ES-I3 (cell line): ENCODE results near the gene RGS17.
"Not testable (repeated sequence)": the region's sequence is repeated elsewhere in the genome, so short reads cannot be mapped to it uniquely, and the experiment has no call there.

Experiments used
- H3K36me3 ChIP-seq: 2 replicates; pipeline ENCODE4 v1.6.1; 2013; ENCODE audit warnings: mild to moderate bottlenecking, low read length, control low read depth, moderate library complexity; ENCODE audit not compliant: insufficient read depth
- H3K4me1 ChIP-seq: 2 replicates; pipeline ENCODE4 v1.6.1; 2013; ENCODE audit warnings: mild to moderate bottlenecking, control low read depth, low read length; ENCODE audit not compliant: insufficient read depth
- H3K9ac ChIP-seq: 2 replicates; pipeline ENCODE4 v1.6.1; 2013; ENCODE audit warnings: low read depth, mild to moderate bottlenecking, low read length, moderate library complexity
- H3K9me3 ChIP-seq: 2 replicates; pipeline ENCODE4 v1.6.1; 2013; ENCODE audit warnings: mild to moderate bottlenecking, low read length, moderate library complexity; ENCODE audit not compliant: control insufficient read depth, insufficient read depth

Gene RGS17

GRCh38 chr6:152986978-152987377 lies 144.1 kb downstream of the RGS17 start:
- Histone ChIP-seq H3K9me3 (no peaks in the 10 kb centered on the region), H3K4me1 (peaks cover 6% of the 10 kb centered on the region), H3K9ac (no peak overlapping the region), H3K36me3 (peaks cover 5% of the 10 kb centered on the region; the same call in 1 of the 2 replicates)

DNA sequence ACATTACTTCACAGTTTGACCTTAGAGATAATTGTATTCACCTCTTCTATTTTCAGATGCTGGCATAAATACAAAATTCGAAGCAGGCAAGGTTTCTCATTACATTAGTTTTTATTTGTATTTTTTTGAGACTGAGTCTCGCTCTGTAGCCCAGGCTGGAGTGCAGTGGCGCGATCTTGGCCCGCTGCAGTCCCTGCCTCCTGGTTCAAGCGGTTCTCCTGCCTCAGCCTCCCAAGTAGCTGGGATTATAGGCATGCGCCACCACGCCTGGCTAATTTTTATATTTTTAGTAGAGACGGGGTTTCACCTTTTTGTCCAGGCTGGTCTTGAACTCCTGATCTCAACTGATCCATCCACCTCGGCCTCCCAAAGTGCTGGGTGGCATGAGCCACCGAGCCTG lies 145.8 kb downstream of the RGS17 start:
- H3K36me3 ChIP-seq, H3K4me1 ChIP-seq, H3K9me3 ChIP-seq: not testable (repeated sequence)
- H3K9ac ChIP-seq: peak overlapping the region; percentile 99

DNA sequence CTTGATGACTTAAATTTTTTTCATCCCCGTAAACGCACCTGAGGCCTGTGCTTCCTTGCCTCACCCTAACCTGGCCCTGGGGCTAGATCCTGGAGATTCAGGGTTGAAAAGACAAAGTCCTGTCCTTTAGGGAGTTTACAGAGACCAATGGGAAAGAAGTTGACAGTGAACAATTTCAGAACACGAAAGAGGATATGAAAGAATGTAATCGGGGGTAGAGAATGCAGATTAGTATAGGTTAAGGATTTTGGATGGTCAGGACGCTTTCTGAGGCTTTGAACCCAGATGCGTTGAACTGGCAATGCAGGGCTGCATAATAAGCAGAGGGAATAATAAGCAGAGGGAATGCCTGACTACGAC lies 146.6 kb downstream of the RGS17 start:
- peaks cover 9% of the 10 kb centered on the region for H3K4me1 ChIP-seq
- no peaks in the 10 kb centered on the region; the same call in 1 of the 2 replicates for H3K36me3 ChIP-seq
- H3K9me3 ChIP-seq: no peaks in the 10 kb centered on the region
- peak overlapping the region; percentile 99 for H3K9ac ChIP-seq

DNA sequence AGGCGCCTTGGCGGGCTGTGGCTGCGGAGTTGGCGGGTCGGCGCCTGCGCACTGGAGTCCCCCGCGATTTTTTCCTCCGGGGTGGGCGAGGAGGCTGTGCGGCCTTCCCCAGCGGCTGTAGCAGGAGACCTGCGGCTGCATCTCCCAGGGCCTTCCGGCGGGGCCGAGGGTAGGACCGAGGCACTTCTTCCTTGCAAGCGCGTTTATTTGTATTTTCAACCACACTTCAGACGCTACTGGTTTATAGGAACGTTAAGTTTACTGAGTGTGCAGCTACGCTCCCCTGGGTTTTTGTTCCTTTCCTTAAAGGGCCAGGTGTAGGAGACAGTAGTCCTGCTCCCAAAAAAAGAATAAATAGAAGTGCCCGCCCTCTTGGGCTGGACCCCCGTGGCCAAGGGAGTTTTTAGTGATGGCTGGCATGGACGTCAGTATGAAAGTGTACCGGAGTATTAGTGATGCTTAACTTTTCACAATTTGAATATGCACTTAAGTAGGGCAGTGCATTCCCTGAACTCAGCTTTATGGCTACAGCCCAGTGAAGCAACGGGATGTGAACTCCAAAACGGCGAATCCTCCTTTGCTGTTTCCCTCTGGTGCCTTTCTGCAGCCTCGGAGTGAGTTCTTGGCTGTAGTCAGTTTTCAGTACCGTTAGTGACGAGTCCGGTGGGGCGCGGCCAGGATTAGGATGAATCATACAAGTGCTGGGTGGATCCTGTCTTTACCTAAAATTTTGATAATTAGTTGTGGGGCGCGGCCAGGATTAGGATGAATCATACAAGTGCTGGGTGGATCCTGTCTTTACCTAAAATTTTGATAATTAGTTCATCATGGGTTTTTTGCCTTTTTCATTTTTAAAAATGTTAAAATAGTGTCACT lies 147.2 kb downstream of the RGS17 start:
- H3K9me3 ChIP-seq: no peaks in the 10 kb centered on the region
- peak overlapping the region; percentile 99 for H3K9ac ChIP-seq
- no peaks in the 10 kb centered on the region; the same call in 1 of the 2 replicates for H3K36me3 ChIP-seq
- H3K4me1 ChIP-seq: peaks cover 9% of the 10 kb centered on the region

GRCh38 chr6:152982904-152983636 lies 148.0 kb downstream of the RGS17 start, which contains the start of gene FBXO5:
Gene FBXO5, minus strand, starts transcription at chr6:152983041. Its CDS starts 82 bp downstream, at chr6:152982959.
- H3K4me1 ChIP-seq: peaks cover 9% of the 10 kb centered on the region
- peak within 1 kb of the TSS; percentile 99 for H3K9ac ChIP-seq
- H3K36me3 ChIP-seq: no peaks in the 10 kb centered on the region; the same call in 1 of the 2 replicates
- no peaks in the 10 kb centered on the region for H3K9me3 ChIP-seq

GRCh38 chr6:152981989-152982903 lies 148.8 kb downstream of the RGS17 start:
- Histone ChIP-seq H3K9ac (peak overlapping the region; percentile 78), H3K36me3 (peaks cover 5% of the 10 kb centered on the region), H3K4me1 (peaks cover 17% of the 10 kb centered on the region), H3K9me3 (no peaks in the 10 kb centered on the region)

- peak overlapping the region; percentile 78 for H3K9ac ChIP-seq
- peaks cover 24% of the 10 kb centered on the region for H3K4me1 ChIP-seq
- no peaks in the 10 kb centered on the region for H3K9me3 ChIP-seq
- peaks cover 5% of the 10 kb centered on the region for H3K36me3 ChIP-seq
These were observed 149.9 kb downstream of the RGS17 start for GRCh38 chr6:152981219-152981618.

DNA sequence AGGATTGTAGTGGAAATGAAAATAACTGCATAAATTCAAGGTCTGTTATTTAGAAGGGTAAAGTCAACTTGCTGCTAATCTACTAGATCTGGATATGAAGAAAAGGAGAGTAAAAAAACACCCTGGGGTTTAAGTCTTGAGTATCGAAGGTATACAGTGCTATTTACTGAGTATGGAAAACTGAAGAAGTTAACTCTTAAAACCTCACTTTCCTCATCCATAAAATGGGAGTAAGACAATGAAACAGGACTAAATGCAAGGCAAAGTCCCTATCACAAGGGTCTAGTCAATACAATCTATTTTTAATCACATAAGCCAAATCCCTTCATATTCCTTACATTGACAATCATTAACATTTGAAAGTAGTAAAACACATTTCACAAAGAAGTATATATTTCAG lies 150.4 kb downstream of the RGS17 start:
- Histone ChIP-seq H3K4me1 (peaks cover 24% of the 10 kb centered on the region), H3K36me3 (peaks cover 5% of the 10 kb centered on the region), H3K9me3 (no peaks in the 10 kb centered on the region), H3K9ac (peak overlapping the region; percentile 78; the same call in 1 of the 2 replicates)

DNA sequence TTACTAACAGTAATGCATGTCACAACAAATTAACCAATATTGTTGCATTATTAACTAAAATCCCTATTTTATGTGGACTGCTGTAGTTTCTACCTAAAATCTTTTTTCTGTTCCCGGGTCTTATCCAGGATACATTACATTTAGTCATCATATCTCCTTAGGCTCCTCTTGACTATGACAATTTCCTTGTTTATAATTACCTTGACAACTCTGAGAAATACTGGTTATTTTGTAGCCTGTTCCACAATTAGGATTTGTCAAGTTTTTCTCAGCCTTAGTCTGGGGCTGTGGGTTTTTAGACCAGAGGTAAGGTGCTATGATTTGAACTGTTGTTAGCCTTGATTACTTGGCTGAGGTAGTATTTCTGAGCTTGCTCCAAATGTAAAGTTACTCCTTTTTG lies 152.0 kb downstream of the RGS17 start:
- H3K9me3 ChIP-seq: no peaks in the 10 kb centered on the region
- H3K9ac ChIP-seq: no peak overlapping the region
- H3K36me3 ChIP-seq: peaks cover 16% of the 10 kb centered on the region
- peaks cover 18% of the 10 kb centered on the region for H3K4me1 ChIP-seq

- Histone ChIP-seq H3K36me3 (peaks cover 26% of the 10 kb centered on the region), H3K9ac (no peak overlapping the region), H3K4me1 (peaks cover 18% of the 10 kb centered on the region), H3K9me3 (no peaks in the 10 kb centered on the region)
These were observed 153.0 kb downstream of the RGS17 start for GRCh38 chr6:152978058-152978457.

- Histone ChIP-seq H3K9me3 (no peaks in the 10 kb centered on the region), H3K4me1 (peaks cover 18% of the 10 kb centered on the region), H3K9ac (no peak overlapping the region), H3K36me3 (peaks cover 31% of the 10 kb centered on the region)
These were observed 153.5 kb downstream of the RGS17 start for GRCh38 chr6:152977556-152977955.

- H3K9ac ChIP-seq: no peak overlapping the region
- H3K4me1 ChIP-seq: peaks cover 18% of the 10 kb centered on the region
- H3K36me3 ChIP-seq: peaks cover 31% of the 10 kb centered on the region
- no peaks in the 10 kb centered on the region for H3K9me3 ChIP-seq
These were observed 154.3 kb downstream of the RGS17 start for GRCh38 chr6:152976749-152977148.

GRCh38 chr6:152975204-152975915 lies 155.7 kb downstream of the RGS17 start:
- Histone ChIP-seq H3K36me3 (peaks cover 35% of the 10 kb centered on the region), H3K9ac (no peak overlapping the region), H3K9me3 (no peaks in the 10 kb centered on the region), H3K4me1 (peaks cover 18% of the 10 kb centered on the region)
